Ectodermal cell (in vitro differentiated cells): ENCODE results near the gene SP3.

ENCODE experiments used
- H3K27ac ChIP-seq: 2 replicates; pipeline ENCODE4 v1.7.0; 2013; ENCODE audit warnings: mild to moderate bottlenecking, low read depth, low read length; ENCODE audit not compliant: insufficient read depth, poor library complexity, severe bottlenecking
- H3K27me3 ChIP-seq: 2 replicates; pipeline ENCODE4 v1.7.0; 2013; ENCODE audit warnings: mild to moderate bottlenecking, low read length; ENCODE audit not compliant: insufficient read depth, control insufficient read depth, poor library complexity, severe bottlenecking
- H3K36me3 ChIP-seq: one replicate; pipeline ENCODE4 v1.7.0; 2013; ENCODE audit warnings: low read length; ENCODE audit not compliant: control insufficient read depth, insufficient read depth
- H3K4me1 ChIP-seq: one replicate; pipeline ENCODE4 v1.7.0; 2013; ENCODE audit warnings: low read length; ENCODE audit not compliant: control insufficient read depth, insufficient read depth
- H3K4me3 ChIP-seq: 2 replicates; pipeline ENCODE4 v1.7.0; 2013; ENCODE audit warnings: low read depth, low read length, control low read depth; ENCODE audit not compliant: insufficient read depth
- H3K9me3 ChIP-seq: 2 replicates; pipeline ENCODE4 v1.7.0; 2013; ENCODE audit warnings: mild to moderate bottlenecking, low read length, moderate library complexity; ENCODE audit not compliant: control insufficient read depth
- WGBS, 2 experiments: methylation state at CpG; one replicate each; pipeline ENCODE4 v1.1.7; 2013; ENCODE audit warnings: missing lambda C conversion rate in 2 of 2; 5-methylcytosine and 5-hydroxymethylcytosine counted together

The SP3 gene

GRCh38 chr2:173929441-173929840, 35.7 kb downstream of the SP3 start:
- Histone ChIP-seq H3K27ac (no peak overlapping the region), H3K9me3 (no peaks in the 10 kb centered on the region), H3K36me3 (no peaks in the 10 kb centered on the region), H3K4me3 (no peak overlapping the region), H3K4me1 (no peaks in the 10 kb centered on the region), H3K27me3 (no peaks in the 10 kb centered on the region)
- WGBS, 2 experiments = 88 to 100% methylated on average over 1 of the region's 1 CpG

- no peak overlapping the region for H3K27ac ChIP-seq
- no peaks in the 10 kb centered on the region for H3K27me3 ChIP-seq
Observed at GRCh38 chr2:173926875-173927274, 38.3 kb downstream of the SP3 start.

GRCh38 chr2:173924285-173924684, 40.9 kb downstream of the SP3 start:
- WGBS, 2 experiments = 100% methylated on average over 1 of the region's 2 CpGs; no CpG with 5 or more reads in 1 of the 2 experiments

More at GRCh38 chr2:173926875-173927274, 38.3 kb downstream of the SP3 start:
- no peaks in the 10 kb centered on the region for H3K36me3 ChIP-seq
- H3K4me1 ChIP-seq = no peaks in the 10 kb centered on the region
- H3K9me3 ChIP-seq = no peaks in the 10 kb centered on the region
- H3K4me3 ChIP-seq = no peak overlapping the region

GRCh38 chr2:173922760-173923159, 42.4 kb downstream of the SP3 start:
- Histone ChIP-seq H3K36me3 (peaks cover 8% of the 10 kb centered on the region), H3K27ac (no peak overlapping the region), H3K27me3 (no peaks in the 10 kb centered on the region), H3K4me1 (no peaks in the 10 kb centered on the region), H3K4me3 (no peak overlapping the region), H3K9me3 (no peaks in the 10 kb centered on the region)

More at GRCh38 chr2:173924285-173924684, 40.9 kb downstream of the SP3 start:
- Histone ChIP-seq H3K27me3 (no peaks in the 10 kb centered on the region), H3K27ac (no peak overlapping the region), H3K9me3 (no peaks in the 10 kb centered on the region), H3K4me1 (no peaks in the 10 kb centered on the region), H3K4me3 (no peak overlapping the region), H3K36me3 (no peaks in the 10 kb centered on the region)

- no peak overlapping the region for H3K4me3 ChIP-seq
- H3K4me1 ChIP-seq = no peaks in the 10 kb centered on the region
- no peaks in the 10 kb centered on the region for H3K9me3 ChIP-seq
- H3K27me3 ChIP-seq = no peaks in the 10 kb centered on the region
- peaks cover 8% of the 10 kb centered on the region for H3K36me3 ChIP-seq
- H3K27ac ChIP-seq = no peak overlapping the region
Observed at GRCh38 chr2:173922068-173922467, 43.1 kb downstream of the SP3 start.

GRCh38 chr2:173914055-173914927, 50.9 kb downstream of the SP3 start:
- H3K4me1 ChIP-seq = no peaks in the 10 kb centered on the region
- no peak overlapping the region for H3K27ac ChIP-seq
- no peak overlapping the region for H3K4me3 ChIP-seq
- no peaks in the 10 kb centered on the region for H3K27me3 ChIP-seq
- H3K36me3 ChIP-seq = peaks cover 13% of the 10 kb centered on the region
- WGBS, 2 experiments = 88% methylated on average over 3 of the region's 3 CpGs
- no peaks in the 10 kb centered on the region for H3K9me3 ChIP-seq

GRCh38 chr2:173909846-173910245, 55.3 kb downstream of the SP3 start:
- peaks cover 15% of the 10 kb centered on the region for H3K36me3 ChIP-seq
- WGBS, 2 experiments = 91 to 96% methylated on average over 4 to 5 of the region's 5 CpGs

GRCh38 chr2:173906626-173907025, 58.5 kb downstream of the SP3 start:
- Histone ChIP-seq H3K4me3 (no peak overlapping the region), H3K27me3 (no peaks in the 10 kb centered on the region), H3K4me1 (no peaks in the 10 kb centered on the region), H3K9me3 (no peaks in the 10 kb centered on the region), H3K27ac (no peak overlapping the region), H3K36me3 (peaks cover 15% of the 10 kb centered on the region)
- WGBS, 2 experiments = 100% methylated on average over 1 of the region's 1 CpG

More at GRCh38 chr2:173909846-173910245, 55.3 kb downstream of the SP3 start:
- no peaks in the 10 kb centered on the region for H3K9me3 ChIP-seq
- no peak overlapping the region for H3K4me3 ChIP-seq
- H3K27ac ChIP-seq = no peak overlapping the region
- H3K4me1 ChIP-seq = no peaks in the 10 kb centered on the region
- no peaks in the 10 kb centered on the region for H3K27me3 ChIP-seq

GRCh38 chr2:173903601-173904394, 61.4 kb downstream of the SP3 start:
- H3K9me3 ChIP-seq = no peaks in the 10 kb centered on the region
- 96% methylated on average over 13 of the region's 13 CpGs for WGBS, 2 experiments
- H3K4me1 ChIP-seq = no peaks in the 10 kb centered on the region
- H3K4me3 ChIP-seq = no peak overlapping the region
- no peaks in the 10 kb centered on the region for H3K27me3 ChIP-seq
- peaks cover 10% of the 10 kb centered on the region for H3K36me3 ChIP-seq
- H3K27ac ChIP-seq = no peak overlapping the region

GRCh38 chr2:173898996-173899395, 66.2 kb downstream of the SP3 start:
- 94% methylated on average over 12 of the region's 12 CpGs for WGBS, 2 experiments
- no peak overlapping the region for H3K27ac ChIP-seq

More at GRCh38 chr2:173898996-173899395, 66.2 kb downstream of the SP3 start:
- H3K36me3 ChIP-seq = no peaks in the 10 kb centered on the region
- no peaks in the 10 kb centered on the region for H3K9me3 ChIP-seq
- no peak overlapping the region for H3K4me3 ChIP-seq
- H3K4me1 ChIP-seq = no peaks in the 10 kb centered on the region
- H3K27me3 ChIP-seq = no peaks in the 10 kb centered on the region
